GM12878 (cell line): ENCODE results near the gene KCNQ1. TPM values are rescaled to one million over a fixed set of nuclear protein-coding genes. Genes with fewer than 3 reads are reported as not detected.

Experiments
- ATAC-seq: fragments of 200-7000 bp; cut with Tn5 transposase; 3 replicates; pipeline ENCODE4 v1.9.1; 2020; ENCODE audit warnings: mild to moderate bottlenecking, moderate library complexity
- BruUV-seq: library from RNA; stranded (reverse); fragments of 400-500 nt; replicated peaks from 2 replicates; lab custom pipeline; 2021; lab: Mats Ljungman, UMichigan
- CTCF ChIA-PET: fragments of 300-600 bp; sonication (Branson Sonifier 250); formaldehyde crosslinking; extraction: SDS; loops from one replicate; lab custom pipeline; 2021; ENCODE audit warnings: inconsistent platforms; lab: Yijun Ruan, JAX
- POLR2A ChIA-PET: fragments of 350-600 bp; formaldehyde crosslinking; extraction: SDS; loops from one replicate; lab custom pipeline; 2021; ENCODE audit warnings: inconsistent platforms; lab: Charles Lee
- RAD21 ChIA-PET: fragments of 300-600 bp; sonication (Branson Sonifier 250); formaldehyde crosslinking; loops from one replicate; lab custom pipeline; 2023; ENCODE audit warnings: antibody characterized with exemption; ENCODE audit not compliant: unreplicated experiment; lab: Charles Lee
- SMC1A ChIA-PET: fragments of 300-600 bp; sonication (Branson Sonifier 250); formaldehyde crosslinking; loops from one replicate; lab custom pipeline; 2023; ENCODE audit not compliant: unreplicated experiment, uncharacterized antibody; lab: Charles Lee
- DNase-seq: peaks from one replicate; pipeline ENCODE4 v3.0.0-alpha.2; 2011; ENCODE audit warnings: low read depth, low spot score
- FAIRE-seq: peaks from 3 replicates; lab custom pipeline; 2011; peaks lifted over from hg19 to GRCh38; lab: Jason Lieb, UNC
- H2AFZ ChIP-seq: 2 replicates; pipeline ENCODE4 v1.6.0; 2011; ENCODE audit warnings: low read depth, low read length, control low read depth; ENCODE audit not compliant: control insufficient read depth
- H3K27ac ChIP-seq: 2 replicates; pipeline ENCODE4 v1.5.1; 2011; ENCODE audit warnings: control low read depth; ENCODE audit not compliant: control insufficient read depth, insufficient read depth
- H3K27me3 ChIP-seq, 2 experiments: replicated peaks in 1 of 2; 2 replicates each; pipeline versions ENCODE4 v1.6.0 to v1.6.1; 2011; ENCODE audit warnings: low read length in 1 of 2; ENCODE audit not compliant: control insufficient read depth in 2 of 2, insufficient read depth in 2 of 2
- H3K36me3 ChIP-seq, 2 experiments: 2 replicates each; pipeline ENCODE4 v1.5.1; 2011; ENCODE audit warnings: low read length in 1 of 2; ENCODE audit not compliant: control insufficient read depth in 2 of 2, insufficient read depth in 2 of 2
- H3K4me1 ChIP-seq: 2 replicates; pipeline ENCODE4 v1.6.1; 2011; ENCODE audit warnings: mild to moderate bottlenecking, low read length, moderate library complexity, mixed read lengths; ENCODE audit not compliant: control insufficient read depth, insufficient read depth
- H3K4me2 ChIP-seq: 2 replicates; pipeline ENCODE4 v1.6.0; 2011; ENCODE audit warnings: control low read depth; ENCODE audit not compliant: control insufficient read depth, insufficient read depth
- H3K4me3 ChIP-seq: fragments of 200-600 bp; sonication (generic); 2 replicates; pipeline ENCODE4 v1.5.1; 2016
- H3K79me2 ChIP-seq: 2 replicates; pipeline ENCODE4 v1.6.0; 2011; ENCODE audit warnings: low read length; ENCODE audit not compliant: control insufficient read depth, insufficient read depth
- H3K9ac ChIP-seq: 2 replicates; pipeline ENCODE4 v1.8.0; 2011; ENCODE audit warnings: low read length, control low read depth, mixed read lengths; ENCODE audit not compliant: control insufficient read depth, insufficient read depth
- H3K9me3 ChIP-seq: replicated peaks from 3 replicates; pipeline ENCODE4 v1.5.1; 2011; ENCODE audit warnings: mild to moderate bottlenecking, low read length; ENCODE audit not compliant: control insufficient read depth, insufficient read depth
- H4K20me1 ChIP-seq: 2 replicates; pipeline ENCODE4 v1.6.0; 2011; ENCODE audit not compliant: control insufficient read depth, insufficient read depth
- EGR1 ChIP-seq, 2 experiments: IDR thresholded peaks; 1 replicate in 1 of 2; 2 replicates in 1 of 2; pipeline ENCODE4 v1.6.1; 2011 to 2012; ENCODE audit warnings: low read depth in 2 of 2, low read length in 2 of 2, borderline replicate concordance in 1 of 2, mild to moderate bottlenecking in 1 of 2, moderate library complexity in 1 of 2
- FOXM1 ChIP-seq: IDR thresholded peaks from 2 replicates; pipeline ENCODE4 v1.6.1; 2012; ENCODE audit warnings: low read depth, mild to moderate bottlenecking, inconsistent platforms, low read length, moderate library complexity
- GABPA ChIP-seq: IDR thresholded peaks from 2 replicates; pipeline ENCODE4 v1.6.1; 2014; ENCODE audit warnings: antibody characterized with exemption, low read depth, mild to moderate bottlenecking, inconsistent platforms
- HDAC2 ChIP-seq: fragments of 200-600 bp; sonication (generic); IDR thresholded peaks from 2 replicates; pipeline ENCODE4 v1.6.1; 2017
- HDAC6 ChIP-seq: fragments of 200-600 bp; sonication (generic); IDR thresholded peaks from one replicate; pipeline ENCODE4 v1.8.0; 2017; ENCODE audit warnings: antibody characterized with exemption; ENCODE audit not compliant: unreplicated experiment
- SUZ12 ChIP-seq: fragments of 200-600 bp; sonication (generic); IDR thresholded peaks from one replicate; pipeline ENCODE4 v1.6.1; 2018; ENCODE audit warnings: antibody characterized with exemption, mild to moderate bottlenecking; ENCODE audit not compliant: unreplicated experiment
- ZNF592 ChIP-seq: fragments of 450-650 bp; IDR thresholded peaks from 2 replicates; pipeline ENCODE4 v1.6.1; 2017; ENCODE audit warnings: mild to moderate bottlenecking, moderate library complexity
- WGBS: methylation state at CpG from one replicate; pipeline ENCODE4 v1.1.6; 2016; ENCODE audit warnings: low lambda C conversion rate; ENCODE audit not compliant: insufficient replicate concordance, insufficient coverage; ENCODE audit errors: missing lambda C conversion rate; 5-methylcytosine and 5-hydroxymethylcytosine counted together
- in situ Hi-C: fragments of 300-500 bp; cut with MboI; formaldehyde crosslinking; loops from 9 replicates; pipeline ENCODE4 v1.14.3; 2018; ENCODE audit warnings: mixed read lengths
- intact Hi-C: fragments of 100-400 bp; cut with micrococcal nuclease; formaldehyde crosslinking; loops from one replicate; pipeline ENCODE4 v1.14.2; 2022; ENCODE audit not compliant: unreplicated experiment
- polyA plus RNA-seq, 11 experiments: library from polyadenylated mRNA; depleted of rRNA in 4 of 11; unstranded in 6 of 11; stranded (reverse) in 5 of 11; fragments of >200 nt; fragmentation: Nextera tagmentation in 4 of 11; fragmentation: Illumina TruSeq in 1 of 11; extraction: Ambion mirVana in 4 of 11; extraction: Trizol in 1 of 11; gene quantifications; 1 replicate in 1 of 11; 2 replicates in 10 of 11; pipeline versions ENCODE4 v1.2.1 to v1.2.3, GENCODE V29; 2011 to 2016; ENCODE audit warnings: inconsistent platforms in 2 of 11, missing spikeins in 2 of 11, low read depth in 1 of 11
- total RNA-seq, 4 experiments: library from RNA; depleted of rRNA in 3 of 4; stranded (reverse); fragments of >200 nt in 3 of 4; fragmentation: Illumina TruSeq in 1 of 4; extraction: Trizol in 1 of 4; gene quantifications; 2 replicates each; pipeline versions ENCODE4 v1.2.1 to v1.2.3, GENCODE V29; 2013 to 2021

KCNQ1 gene
- total and polyA plus RNA-seq, 10 of the 15 experiments (the other 5 are each of a cell fraction or from before 2014, with no cell fraction given): 0.03 to 0.15 (median 0.12) TPM; not detected in 7

GRCh38 chr11:2550606-2550970 is 105.8 kb downstream of the KCNQ1 start:
- no TSS peak for BruUV-seq
- SMC1A ChIA-PET: no interaction called here
- Histone ChIP-seq H3K36me3 (no peaks in the 10 kb centered on the region), H3K27me3 (no peaks in the 10 kb centered on the region; a peak in 2 of 4 replicates), H4K20me1 (no peaks in the 10 kb centered on the region), H3K9me3 (no peaks in the 10 kb centered on the region), H3K9ac (no peak overlapping the region), H3K79me2 (no peaks in the 10 kb centered on the region), H3K4me1 (no peaks in the 10 kb centered on the region), H2AFZ (no peak overlapping the region), H3K4me3 (no peak overlapping the region), H3K4me2 (no peak overlapping the region), H3K27ac (no peak overlapping the region)
- CTCF ChIA-PET: no interaction called here
- ATAC-seq (no peak), DNase-seq (no peak), FAIRE-seq (no peak)
- intact Hi-C loops (no loop called here), in situ Hi-C loops (no loop called here)
- POLR2A ChIA-PET: no interaction called here
- RAD21 ChIA-PET: no interaction called here
- TF ChIP-seq ZNF592 (no peak), EGR1 (IDR thresholded peaks at IDR 0.05; ENCODE audit: borderline replicate concordance in 1 of 2, low read depth in 2 of 2, low read length in 2 of 2) (no peak), HDAC2 (no peak), SUZ12 (no peak), FOXM1 (no peak), HDAC6 (no peak), GABPA (no peak)
- 17% methylated on average over 8 of the region's 8 CpGs for WGBS
